ENCODE measurements around the gene TRAPPC8. TPM values are rescaled to one million over a fixed set of nuclear protein-coding genes. Genes with fewer than 3 reads are reported as not detected.

TRAPPC8 gene
- total and polyA plus RNA-seq, 8 donors: 7.6 to 26.2 (median 15.9) TPM

DNA sequence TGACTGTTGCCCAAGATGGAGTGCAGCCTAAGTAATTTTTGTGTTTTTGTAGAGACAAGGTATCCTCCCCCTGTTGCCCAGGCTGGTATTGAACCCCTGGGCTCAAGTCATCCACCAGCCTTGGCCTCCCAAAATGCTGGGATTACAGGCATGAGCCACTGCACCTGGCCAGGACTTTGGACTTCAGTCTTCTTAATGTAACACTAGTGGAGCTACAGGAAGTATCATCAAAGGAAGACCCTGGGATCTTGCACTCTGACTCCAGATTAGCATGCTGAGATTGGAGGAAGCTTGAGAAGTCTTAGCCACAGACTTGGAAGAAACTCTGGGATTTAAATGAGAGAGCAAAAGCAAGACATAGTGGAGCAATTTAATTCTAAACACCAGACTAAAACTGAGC lies 37.9 kb upstream of the TRAPPC8 start:
- Histone ChIP-seq H3K27me3 (no peaks in the 10 kb centered on the region), H3K27ac (no peak overlapping the region), H3K9me3 (no peaks in the 10 kb centered on the region), H3K4me3 (no peak overlapping the region), H3K36me3 (no peaks in the 10 kb centered on the region), H3K4me1 (no peaks in the 10 kb centered on the region)
- TF ChIP-seq, protein P1, sequence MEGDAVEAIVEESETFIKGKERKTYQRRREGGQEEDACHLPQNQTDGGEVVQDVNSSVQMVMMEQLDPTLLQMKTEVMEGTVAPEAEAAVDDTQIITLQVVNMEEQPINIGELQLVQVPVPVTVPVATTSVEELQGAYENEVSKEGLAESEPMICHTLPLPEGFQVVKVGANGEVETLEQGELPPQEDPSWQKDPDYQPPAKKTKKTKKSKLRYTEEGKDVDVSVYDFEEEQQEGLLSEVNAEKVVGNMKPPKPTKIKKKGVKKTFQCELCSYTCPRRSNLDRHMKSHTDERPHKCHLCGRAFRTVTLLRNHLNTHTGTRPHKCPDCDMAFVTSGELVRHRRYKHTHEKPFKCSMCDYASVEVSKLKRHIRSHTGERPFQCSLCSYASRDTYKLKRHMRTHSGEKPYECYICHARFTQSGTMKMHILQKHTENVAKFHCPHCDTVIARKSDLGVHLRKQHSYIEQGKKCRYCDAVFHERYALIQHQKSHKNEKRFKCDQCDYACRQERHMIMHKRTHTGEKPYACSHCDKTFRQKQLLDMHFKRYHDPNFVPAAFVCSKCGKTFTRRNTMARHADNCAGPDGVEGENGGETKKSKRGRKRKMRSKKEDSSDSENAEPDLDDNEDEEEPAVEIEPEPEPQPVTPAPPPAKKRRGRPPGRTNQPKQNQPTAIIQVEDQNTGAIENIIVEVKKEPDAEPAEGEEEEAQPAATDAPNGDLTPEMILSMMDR (IDR thresholded peaks at IDR 0.05): no peak
- intact Hi-C loops (cut with DNase I): no loop called here
- FAIRE-seq (no peak), ATAC-seq (no peak), DNase-seq (no peak)

DNA sequence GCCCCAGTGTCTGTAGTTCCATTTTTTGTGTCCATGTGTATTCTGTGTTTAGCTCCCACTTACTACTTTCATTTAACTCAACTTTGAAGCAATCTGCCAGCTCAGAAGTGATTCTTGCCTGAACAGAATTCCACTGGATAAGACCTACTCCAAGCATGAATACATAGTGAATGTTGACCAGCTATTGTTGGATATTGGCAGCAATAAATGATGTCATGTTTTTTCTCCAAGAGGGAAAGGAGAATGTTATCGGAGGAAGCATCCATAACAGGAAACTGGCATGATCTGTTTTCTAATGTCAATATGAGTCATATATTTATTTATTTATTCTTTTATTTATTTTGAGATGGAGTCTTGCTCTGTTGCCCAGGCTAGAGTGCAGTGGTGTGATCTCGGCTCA lies 36.8 kb upstream of the TRAPPC8 start:
- H3K36me3 ChIP-seq: no peaks in the 10 kb centered on the region
- H3K27ac ChIP-seq: no peak overlapping the region
- no peak for FAIRE-seq
- DNase-seq: no peak
- H3K9me3 ChIP-seq: no peaks in the 10 kb centered on the region
- 89 to 95% methylated on average over 2 of the region's 2 CpGs for WGBS, 2 donors
- no peak for ATAC-seq
- no peaks in the 10 kb centered on the region for H3K27me3 ChIP-seq
- H3K4me3 ChIP-seq: no peak overlapping the region
- TF ChIP-seq, protein P1 (IDR thresholded peaks at IDR 0.05): no peak
- no peaks in the 10 kb centered on the region for H3K4me1 ChIP-seq
- intact Hi-C loops (cut with DNase I): loop anchor here in 1 of 3 donors (10.0 kb wide), 1 partner anchor 245 kb away; no protein-coding TSS in a partner anchor

DNA sequence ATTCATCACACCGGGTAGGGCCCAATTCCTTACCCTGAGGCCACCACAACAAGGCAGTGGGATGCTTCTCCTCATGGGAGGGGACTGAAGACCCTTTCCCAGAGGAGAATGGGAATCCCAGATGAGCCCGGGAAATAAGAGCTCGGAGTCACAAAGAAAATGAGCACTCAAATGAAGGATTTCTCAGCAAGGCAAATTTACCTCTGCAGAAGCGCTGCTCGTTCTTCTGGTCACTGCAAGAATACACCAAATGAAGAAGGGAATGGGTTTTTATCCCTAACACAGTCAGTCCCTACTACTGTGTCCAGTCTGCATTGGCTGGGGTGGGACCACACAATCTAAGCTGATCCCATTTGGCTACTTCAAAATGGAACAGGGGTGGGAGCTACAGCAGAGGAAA lies 35.7 kb upstream of the TRAPPC8 start:
- TF ChIP-seq, protein P1 (IDR thresholded peaks at IDR 0.05): no peak
- Histone ChIP-seq H3K9me3 (no peaks in the 10 kb centered on the region), H3K36me3 (no peaks in the 10 kb centered on the region), H3K4me1 (no peaks in the 10 kb centered on the region), H3K4me3 (no peak overlapping the region), H3K27ac (no peak overlapping the region), H3K27me3 (no peaks in the 10 kb centered on the region)
- intact Hi-C loops (cut with DNase I): loop anchor here in 1 of 3 donors (10.0 kb wide), 1 partner anchor 244 kb away; no protein-coding TSS in a partner anchor
- no peak for ATAC-seq
- 88 to 90% methylated on average over 5 of the region's 5 CpGs for whole genome bisulfite sequencing, 2 donors
- FAIRE-seq: no peak
- no peak for DNase-seq

DNA sequence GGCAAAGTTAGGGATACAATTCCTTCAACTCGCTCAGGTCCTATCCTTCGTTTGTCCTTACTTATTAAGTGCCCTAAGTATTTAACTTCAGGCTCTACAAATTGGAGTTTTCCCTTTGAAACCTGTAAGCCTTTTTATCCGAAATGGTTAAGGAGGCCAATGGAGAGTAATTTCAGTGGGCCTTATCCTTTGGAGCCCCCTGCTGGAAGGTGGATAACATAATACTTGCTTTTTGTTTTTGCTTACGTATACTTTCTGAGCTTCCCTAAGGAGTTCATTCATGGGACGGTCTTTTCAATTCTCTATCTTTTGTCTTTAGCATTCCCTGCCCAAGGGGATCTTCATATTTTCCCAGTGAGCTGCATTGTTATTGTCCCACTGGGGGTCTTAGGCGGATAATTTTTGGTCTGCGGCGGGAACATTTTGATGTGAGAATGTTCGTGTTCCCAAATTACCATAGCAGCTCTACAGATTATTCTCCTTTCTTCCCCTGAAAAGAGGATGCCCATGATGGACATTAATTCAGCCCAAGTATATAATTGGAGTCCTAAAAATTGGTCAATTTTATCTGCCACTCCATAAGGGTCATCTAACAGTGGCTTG lies 34.4 kb upstream of the TRAPPC8 start:
- Histone ChIP-seq H3K27ac (no peak overlapping the region), H3K27me3 (no peaks in the 10 kb centered on the region), H3K4me1 (no peaks in the 10 kb centered on the region), H3K36me3 (no peaks in the 10 kb centered on the region), H3K4me3 (no peak overlapping the region), H3K9me3 (no peaks in the 10 kb centered on the region)
- FAIRE-seq: peak; percentile 57
- WGBS, 2 donors: 70 to 73% methylated on average over 9 of the region's 9 CpGs
- peak; percentile 58 to 84 (median 73) for ATAC-seq
- peak in 3 of 6 donors; percentile 18 to 37 (median 23) for DNase-seq
- intact Hi-C loops (cut with DNase I): loop anchor here in 1 of 3 donors (10.0 kb wide), 1 partner anchor 243 kb away; no protein-coding TSS in a partner anchor
- TF ChIP-seq, protein P1 (IDR thresholded peaks at IDR 0.05): peak in 2 of 4 donors; percentile 33 to 44

DNA sequence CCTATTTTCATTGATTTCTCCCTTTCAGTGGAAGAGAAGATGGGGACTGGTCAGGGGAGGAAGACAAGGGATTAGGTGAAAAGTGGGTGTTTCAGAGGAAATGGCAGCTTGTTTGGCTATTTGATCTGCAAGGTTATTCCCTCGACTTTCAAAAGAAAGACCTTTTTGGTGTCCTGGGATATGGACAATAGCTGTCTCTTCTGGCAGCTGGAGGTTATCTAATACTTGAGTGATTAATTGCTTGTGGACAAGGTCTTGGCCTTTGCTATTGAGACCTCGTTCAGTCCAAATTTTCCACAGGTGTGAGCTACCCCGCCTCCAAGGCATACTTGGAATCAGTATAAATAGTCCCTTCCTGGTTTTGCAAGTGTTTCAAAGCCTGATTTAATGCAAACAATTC lies 33.3 kb upstream of the TRAPPC8 start:
- ATAC-seq (no peak), DNase-seq (no peak), FAIRE-seq (no peak)
- no peaks in the 10 kb centered on the region for H3K36me3 ChIP-seq
- TF ChIP-seq, protein P1 (IDR thresholded peaks at IDR 0.05): no peak
- WGBS, 2 donors: 57 to 61% methylated on average over 3 of the region's 3 CpGs
- H3K27ac ChIP-seq: no peak overlapping the region
- no peaks in the 10 kb centered on the region for H3K4me1 ChIP-seq
- no peaks in the 10 kb centered on the region for H3K27me3 ChIP-seq
- intact Hi-C loops (cut with DNase I): loop anchor here in 1 of 3 donors (10.0 kb wide), 1 partner anchor 241 kb away; no protein-coding TSS in a partner anchor
- no peak overlapping the region for H3K4me3 ChIP-seq
- H3K9me3 ChIP-seq: no peaks in the 10 kb centered on the region
